HG02884 (cell line): ENCODE data around the gene KCTD10.
A peak's percentile ranks its signal among the peaks of the same experiment; 100 is the strongest.

ENCODE experiments used
- ATAC-seq: cut with Tn5 transposase; IDR thresholded peaks from one replicate; pipeline ENCODE4 v1.9.1; 2021; ENCODE audit warnings: mild to moderate bottlenecking, moderate library complexity; ENCODE audit not compliant: unreplicated experiment

Gene KCTD10

GRCh38 chr12:109477185-109477962, at the start of gene KCTD10, which contains the start of gene UBE3B:
Gene KCTD10, minus strand, starts transcription at chr12:109477300. Its CDS starts 38 bp downstream, at chr12:109477262.
Gene UBE3B, plus strand, starts transcription at chr12:109477634. Its CDS starts 5,918 bp downstream, at chr12:109483552.
- ATAC-seq = peak; percentile 90

DNA sequence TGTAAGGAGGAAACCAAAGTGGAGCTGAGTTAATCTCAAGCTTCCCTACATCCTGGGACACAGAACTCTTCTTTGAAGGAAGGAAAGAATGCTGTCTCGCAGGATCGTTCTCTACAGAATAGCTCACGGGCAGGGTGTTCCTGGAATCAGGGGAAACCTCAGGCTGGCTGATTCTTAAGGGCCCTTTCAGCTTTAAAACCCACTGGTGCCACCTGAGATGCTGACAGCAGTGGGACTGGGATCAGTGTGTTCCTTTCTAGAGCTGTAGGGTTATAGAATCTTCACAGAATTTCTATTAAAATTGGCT, 48.1 kb upstream of the KCTD10 start:
- no peak for ATAC-seq

- ATAC-seq = no peak
Observed at GRCh38 chr12:109524466-109525278, 47.6 kb upstream of the KCTD10 start.

DNA sequence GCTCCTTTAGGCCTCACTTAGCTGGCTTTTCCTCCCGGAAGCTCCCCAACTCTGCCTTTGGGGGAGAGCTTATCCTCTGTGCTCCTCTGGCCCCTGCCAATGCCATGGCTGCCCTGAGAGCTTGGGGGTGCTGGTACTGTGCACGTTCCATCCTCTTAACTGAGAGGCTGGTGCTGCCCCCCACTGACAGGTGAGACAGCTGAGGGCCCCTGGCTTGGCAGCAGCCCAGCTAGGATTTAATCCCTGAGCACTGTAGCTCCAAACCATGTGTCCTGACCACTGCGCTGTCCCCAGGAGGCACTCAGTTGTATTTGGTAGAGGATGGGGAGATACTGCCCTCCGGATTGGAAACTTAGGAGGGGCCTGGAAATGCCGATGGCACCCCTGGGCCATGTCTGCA, 46.4 kb upstream of the KCTD10 start:
- ATAC-seq = no peak

DNA sequence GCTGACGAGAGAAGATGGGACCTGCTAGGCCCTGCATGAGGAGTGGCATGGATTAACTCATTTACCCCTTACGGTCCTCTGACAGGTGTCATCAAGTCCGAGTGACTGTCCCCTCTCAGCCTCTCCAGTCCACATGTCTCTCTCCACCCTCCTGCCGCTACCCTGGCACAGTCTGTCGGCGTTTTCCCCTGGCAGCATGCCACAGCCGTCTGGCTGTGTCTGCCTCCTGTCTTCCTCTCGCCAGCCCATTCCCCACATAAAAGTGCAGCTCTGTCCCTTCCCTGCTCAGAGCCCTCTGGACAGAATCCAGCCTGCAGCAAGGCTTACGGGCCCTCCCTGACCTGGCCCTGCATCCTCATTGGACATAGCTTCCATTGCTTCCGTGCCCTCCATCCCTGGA, 46.0 kb upstream of the KCTD10 start:
- ATAC-seq = no peak

DNA sequence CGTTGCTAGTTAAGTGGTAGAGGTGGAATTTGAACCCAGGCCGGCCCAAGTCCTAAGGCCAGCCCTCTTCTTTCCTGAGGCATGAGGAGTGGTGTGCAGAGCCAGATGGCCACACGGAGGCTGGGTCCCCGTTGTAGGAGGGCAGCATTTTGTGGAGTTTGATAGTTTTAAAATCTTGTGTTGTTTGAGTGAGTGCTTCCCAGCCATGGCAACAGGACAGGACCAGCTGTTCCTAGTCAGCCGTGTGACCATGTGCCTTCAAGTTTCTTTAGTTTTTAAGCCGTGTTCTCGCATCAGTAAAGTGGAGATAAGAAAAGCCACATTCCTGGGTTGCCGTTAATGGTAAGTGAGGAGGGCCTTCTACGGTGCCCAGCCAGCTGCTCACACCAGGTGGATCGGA, 44.7 kb upstream of the KCTD10 start:
- ATAC-seq = no peak

DNA sequence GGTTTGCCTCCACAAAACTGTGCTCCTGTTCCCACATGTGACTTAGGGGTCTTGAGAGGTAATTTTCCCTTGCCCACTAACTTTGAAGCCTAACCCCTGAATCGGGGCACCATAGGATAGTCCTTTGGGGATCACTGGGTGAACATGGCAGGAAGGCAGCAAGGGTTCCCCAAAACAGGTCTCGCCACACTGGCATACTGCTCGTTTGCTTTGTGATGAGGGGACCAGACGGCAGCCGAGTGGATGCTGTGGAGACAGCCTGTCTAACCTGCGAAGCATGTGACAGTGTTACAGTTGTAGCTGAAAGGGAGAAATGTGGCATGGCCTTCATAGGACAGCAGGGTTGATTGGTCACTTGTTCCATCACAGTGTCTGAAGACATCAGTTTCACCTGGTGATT, 42.7 kb upstream of the KCTD10 start:
- ATAC-seq = no peak

DNA sequence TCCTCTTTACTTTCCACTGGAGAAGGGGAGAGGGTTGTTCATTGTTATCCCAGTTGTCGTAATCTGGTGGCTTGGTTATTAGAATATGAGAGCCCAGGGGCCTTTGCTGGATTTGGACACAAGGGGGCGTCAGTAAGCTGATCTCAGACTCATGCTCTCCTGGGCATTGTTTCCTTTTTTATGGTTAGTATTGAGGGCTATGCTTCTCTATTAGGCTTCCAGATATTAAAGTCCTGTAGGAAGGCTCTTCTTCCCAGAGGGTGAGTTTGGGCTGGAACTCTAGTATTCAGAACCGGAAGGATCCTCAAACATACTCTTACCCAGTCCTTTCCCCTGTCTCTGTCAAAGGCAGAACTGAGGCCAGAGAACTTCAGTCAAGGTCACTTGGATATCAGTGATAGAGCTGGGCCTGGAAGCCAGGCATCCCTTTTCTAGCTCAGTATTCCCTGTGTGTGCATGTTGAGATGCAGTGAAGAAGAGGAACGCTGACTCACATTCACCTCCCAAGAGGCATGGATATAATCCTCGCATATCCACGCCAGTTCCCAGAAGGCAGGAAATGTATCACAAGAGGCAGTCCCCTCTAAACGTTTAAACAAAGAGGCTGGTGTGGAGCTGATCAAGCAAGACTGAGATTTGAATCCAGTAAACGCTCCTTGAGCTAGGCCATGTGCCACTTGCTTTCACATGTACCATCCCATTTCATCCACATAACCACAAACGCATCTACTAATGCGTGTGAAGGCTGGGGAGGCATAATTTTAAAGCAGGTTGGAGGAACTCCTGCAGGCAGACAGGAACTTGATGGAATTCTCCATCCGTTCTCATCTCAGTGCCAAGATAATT, 41.9 kb upstream of the KCTD10 start:
- ATAC-seq = no peak

DNA sequence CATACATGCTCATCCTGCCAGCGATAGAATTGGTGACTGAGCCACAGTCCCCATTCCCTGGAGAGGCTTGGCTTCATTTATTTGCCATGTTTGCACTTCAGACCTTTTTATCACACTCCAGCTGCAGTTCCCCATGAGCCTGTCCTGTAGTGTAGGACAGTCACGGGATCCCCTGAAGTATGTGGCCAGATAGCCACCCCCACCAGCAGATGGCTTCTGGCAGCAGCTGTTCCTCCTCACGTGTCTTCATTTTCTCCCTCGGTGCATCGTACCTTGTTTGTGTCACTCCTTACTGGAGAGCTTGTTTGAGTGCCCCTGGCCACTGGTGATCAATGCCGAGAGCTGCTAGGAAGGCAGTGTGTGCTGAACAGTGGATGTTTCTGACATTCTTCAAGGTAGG, 40.5 kb upstream of the KCTD10 start:
- no peak for ATAC-seq

GRCh38 chr12:109513977-109514376, 36.9 kb upstream of the KCTD10 start:
- no peak for ATAC-seq

DNA sequence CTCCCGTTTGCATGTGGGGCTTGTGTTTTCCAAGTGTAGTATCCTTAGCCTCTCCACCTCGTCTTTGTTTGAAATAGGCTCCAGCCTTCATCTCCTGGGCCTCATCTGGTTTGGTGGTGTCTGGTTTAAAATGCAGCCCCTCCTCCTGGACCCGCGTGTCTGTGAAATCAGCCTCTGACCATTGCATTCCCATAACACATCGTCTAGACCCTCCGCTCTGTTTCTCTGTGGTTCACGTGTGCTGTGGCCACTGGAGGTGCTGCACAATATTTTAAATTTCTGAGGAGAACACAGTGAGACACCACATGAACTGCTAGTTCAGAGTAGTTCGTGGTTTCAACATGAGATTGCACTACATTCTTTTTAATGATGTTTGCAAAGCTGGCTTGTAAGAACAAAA, 36.0 kb upstream of the KCTD10 start:
- ATAC-seq = no peak

GRCh38 chr12:109512608-109513007, 35.5 kb upstream of the KCTD10 start:
- ATAC-seq = no peak

GRCh38 chr12:109510196-109510595, 33.1 kb upstream of the KCTD10 start:
- ATAC-seq = no peak

DNA sequence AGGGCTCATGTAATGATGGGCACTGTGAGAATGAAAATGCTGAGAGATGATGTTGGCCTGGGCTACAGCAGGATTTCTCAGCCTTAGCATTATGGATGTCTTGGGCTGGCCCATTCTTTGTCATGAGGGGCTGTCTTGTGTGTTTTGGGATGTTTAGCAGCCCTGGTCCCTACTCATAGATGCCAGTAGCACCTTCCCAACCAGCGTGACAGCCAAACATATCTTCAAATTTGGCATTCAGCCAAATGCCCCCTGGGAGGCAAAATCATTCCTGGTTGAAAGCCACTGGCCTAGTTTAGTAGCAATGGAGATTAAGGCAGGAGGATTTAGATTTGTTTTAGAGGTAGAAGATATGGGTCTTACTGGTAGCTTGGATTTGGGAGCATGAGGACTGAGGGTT, 27.0 kb upstream of the KCTD10 start:
- ATAC-seq = no peak

DNA sequence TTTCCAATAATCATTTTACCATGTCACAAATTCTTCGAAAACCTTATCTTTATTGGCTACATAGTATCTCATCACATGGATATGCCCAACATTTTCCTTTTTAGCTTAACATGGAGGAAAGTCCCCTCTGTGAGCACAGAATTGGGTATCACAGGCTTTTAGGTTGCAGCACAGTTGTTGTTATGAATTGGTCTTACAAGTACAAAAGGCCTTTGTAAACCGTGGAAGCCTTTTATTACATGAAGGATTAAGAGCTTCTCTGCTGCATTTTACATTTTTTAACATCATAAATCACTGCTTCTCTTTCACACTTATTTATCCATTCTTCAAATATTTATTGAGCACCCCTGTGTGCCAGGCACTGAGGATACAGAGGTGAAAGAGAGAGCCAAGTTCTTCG, 26.5 kb upstream of the KCTD10 start:
- no peak for ATAC-seq

DNA sequence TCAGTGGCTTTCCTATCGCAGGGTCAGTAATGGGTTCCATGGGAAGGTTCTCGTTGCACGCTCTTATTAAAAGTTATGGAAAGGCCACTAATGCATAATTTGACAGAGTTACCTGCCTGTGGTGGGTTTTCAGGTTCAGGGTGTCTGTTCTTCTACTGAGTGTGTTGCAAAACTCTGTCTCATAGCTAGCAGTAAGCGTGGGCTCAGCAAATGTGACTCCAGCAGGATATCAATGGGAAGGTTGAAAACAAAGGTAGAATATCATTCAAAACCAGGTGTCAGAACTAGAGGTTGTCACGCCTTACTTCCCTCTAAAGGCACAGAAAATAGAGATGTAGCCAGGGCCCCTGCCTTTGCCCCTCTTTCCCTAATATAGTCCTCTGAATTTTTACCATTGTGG, 25.2 kb upstream of the KCTD10 start:
- no peak for ATAC-seq

DNA sequence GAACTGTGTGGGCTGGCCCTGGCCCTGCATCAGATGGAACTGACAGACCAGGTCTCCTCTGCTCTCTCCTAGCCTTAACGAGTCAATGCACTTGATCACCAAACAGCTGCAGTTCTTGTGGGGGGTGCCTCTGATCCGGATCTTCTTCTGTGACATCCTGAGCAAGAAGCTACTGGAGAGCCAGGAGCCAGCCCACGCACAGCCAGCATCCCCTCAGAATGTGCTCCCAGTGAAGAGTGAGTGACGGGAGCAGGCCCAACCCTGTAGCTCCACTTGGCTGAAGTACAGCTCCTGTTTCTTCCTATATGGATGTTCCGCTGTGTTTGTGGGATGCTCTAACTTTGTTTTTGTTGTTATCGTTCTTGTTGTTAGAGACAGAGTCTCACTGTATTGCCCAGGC, 24.2 kb upstream of the KCTD10 start:
- no peak for ATAC-seq

GRCh38 chr12:109500406-109501185, 23.5 kb upstream of the KCTD10 start:
- ATAC-seq = no peak

DNA sequence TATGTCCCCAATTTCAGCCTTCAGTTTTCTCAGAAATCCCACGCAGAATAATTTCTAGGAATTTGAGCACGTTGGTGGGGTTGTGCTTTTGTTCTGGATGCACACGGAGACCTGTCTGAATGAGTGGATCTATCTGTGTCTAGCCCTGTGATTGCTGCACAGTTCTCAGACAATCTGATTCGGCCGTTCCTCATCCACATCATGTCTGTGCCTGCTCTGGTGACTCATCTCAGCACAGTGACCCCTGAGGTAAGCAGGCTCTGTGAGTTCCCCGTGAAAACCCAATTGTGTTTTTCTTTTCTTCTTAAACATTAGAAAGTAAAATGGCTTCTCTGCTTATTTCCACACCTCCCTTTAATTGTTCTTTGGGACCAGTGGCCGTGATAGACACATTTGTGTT, 20.6 kb upstream of the KCTD10 start:
- no peak for ATAC-seq

DNA sequence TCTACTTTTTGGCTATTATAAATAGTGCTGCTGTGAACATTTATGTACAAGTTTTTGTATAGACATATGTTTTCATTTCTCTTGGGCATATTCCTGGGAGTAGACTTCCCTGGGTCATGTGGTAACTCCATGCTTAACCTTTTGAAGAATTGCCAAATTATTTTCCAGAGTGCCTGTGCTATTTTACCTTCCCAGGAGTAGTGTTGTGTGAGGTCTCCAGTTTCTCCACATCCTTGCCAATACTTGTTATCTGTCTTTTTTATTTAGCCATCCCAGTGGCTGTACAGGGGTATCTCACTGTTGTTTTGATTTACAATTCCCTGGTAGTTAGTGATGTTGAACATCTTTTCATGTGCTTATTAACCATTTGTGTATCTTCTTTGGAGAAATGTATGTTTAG, 19.2 kb upstream of the KCTD10 start:
- no peak for ATAC-seq

DNA sequence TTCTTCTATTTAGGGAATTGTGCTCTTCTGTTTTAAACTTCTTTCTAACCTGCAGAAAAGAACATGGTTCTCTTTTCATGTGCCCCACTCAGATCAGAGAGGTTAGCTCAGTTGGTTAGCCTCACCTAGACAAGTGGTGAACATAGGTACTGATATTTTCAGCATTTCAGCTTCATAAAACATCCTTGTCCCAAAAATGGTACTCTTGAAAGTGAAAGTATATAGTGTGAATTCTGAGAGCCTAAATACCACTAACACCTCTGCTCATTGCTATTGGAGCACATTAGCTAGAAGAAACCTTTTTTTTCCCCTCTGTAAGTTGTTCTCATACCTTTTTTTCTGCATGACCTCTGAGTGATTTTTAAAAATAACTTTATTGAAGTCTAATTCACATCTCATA, 17.9 kb upstream of the KCTD10 start:
- no peak for ATAC-seq
